ENCODE measurements around the gene LCN15.
"Not testable (repeated sequence)": the region's sequence is repeated elsewhere in the genome, so short reads cannot be mapped to it uniquely, and the experiment has no call there.

LCN15 gene

DNA sequence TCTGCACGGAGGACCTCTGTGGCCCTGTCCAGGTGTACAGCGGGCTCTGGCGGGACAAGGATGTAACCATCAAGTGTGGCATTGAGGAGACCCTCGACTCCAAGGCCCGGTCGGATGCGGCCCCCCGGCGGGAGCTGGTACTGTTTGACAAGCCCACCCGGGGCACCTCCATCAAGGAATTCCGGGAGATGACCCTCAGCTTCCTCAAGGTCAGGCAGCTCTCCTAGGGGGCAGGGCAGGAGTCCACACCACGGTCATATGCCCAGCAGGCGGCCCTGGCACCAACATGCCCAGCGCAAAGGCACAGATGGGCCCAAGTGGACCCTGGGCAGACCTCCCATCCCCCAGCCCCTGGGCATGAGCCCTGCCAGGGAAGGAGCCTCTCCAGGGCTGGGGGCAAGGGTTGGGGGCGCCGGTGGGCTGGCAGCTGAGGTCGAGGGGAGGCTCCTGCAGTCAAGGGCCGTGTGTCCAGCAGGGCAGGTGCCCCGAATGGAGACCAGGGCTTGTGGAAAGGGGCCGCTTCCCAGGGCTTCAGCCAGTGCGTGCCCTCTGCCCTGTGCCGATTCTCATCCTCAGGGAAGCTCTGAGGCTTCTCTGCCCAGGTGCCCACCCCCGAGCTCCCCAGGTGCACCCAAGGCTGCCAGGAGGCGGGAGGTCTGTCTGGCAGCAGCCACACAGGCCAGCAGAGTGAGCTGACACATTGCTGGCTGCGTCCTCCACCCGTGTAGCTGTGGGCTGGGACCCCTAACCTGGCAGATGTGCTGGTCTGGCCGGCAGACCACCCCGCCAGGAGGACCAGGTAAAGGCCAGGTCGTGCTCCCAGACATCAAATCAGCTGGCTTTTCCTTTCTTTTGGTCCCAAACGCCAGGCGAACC is 42.0 kb downstream of the LCN15 start:
- DNase-seq (ENCODE audit: low read depth) = no peak

GRCh38 chr9:136721339-136722092 is 42.8 kb downstream of the LCN15 start:
- no peak for DNase-seq (ENCODE audit: low read depth)

- no peak for DNase-seq (ENCODE audit: low read depth)
Observed at GRCh38 chr9:136720898-136721338, 43.4 kb downstream of the LCN15 start.

DNA sequence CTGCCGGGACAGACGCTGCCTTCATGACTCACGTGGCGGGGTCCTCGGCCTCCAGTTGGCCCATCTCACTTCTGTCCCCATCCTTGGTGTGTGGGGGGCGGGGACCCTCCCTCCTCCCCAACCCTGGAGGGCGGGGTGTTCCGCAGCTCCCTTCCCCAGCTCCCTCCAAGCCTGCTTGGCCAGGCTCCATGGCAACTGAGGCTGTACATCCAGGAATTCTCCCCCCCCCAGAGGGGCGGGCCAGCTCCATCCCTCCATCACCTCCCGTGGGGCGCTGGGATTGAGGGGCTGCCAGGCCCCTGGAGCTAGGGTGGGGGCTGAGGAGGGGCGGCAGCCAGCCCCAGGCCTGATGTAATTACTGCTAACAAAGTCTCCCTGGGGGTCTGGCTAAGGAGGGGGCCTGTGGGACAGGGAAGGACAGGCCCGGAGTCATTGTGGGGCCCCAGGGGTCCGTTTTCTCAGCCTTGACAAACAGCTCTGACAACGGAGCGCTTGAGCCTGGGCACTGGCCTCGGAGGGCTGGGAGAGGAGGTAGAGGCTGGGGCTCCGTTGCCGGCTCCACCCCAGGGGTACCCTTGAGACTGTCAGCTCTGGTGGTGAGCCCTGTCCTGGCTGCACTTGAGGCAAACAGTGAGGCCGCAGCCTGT is 43.9 kb downstream of the LCN15 start:
- no peak for DNase-seq (ENCODE audit: low read depth)

DNA sequence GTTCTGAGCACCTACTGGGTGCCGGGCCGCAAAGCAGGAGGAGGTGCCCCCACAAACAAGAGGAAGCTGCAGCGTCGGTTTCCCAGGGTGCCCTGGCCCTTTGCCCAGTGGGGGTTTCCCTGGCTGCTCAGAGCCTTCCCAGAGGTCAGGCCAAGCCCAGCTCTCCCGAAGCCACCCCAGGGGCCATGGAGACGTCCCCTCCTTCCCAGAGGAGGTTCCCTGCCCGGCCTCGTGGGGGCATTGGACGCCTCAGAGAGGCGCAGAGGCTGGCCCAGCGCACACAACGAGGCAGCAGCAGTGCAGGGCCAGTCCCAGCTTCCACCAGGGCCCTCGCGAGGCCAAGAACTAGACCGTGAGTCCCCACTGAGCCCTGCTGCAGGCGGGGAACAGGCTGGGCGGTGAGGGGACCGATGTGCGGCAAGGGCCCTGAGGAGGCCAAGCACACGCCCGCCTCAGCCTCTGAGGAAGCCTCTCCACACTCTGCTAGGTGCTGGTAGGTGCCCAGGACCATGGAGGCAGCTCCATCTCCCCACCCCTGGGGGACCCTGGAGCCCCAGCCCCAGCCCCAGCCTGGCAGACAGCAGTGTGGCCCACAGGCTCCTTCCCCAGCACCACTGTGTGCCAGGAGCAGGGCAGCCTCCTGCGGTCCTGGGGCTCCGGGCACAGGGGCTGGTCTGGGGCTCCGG is 45.0 kb downstream of the LCN15 start:
- DNase-seq (ENCODE audit: low read depth) = no peak

GRCh38 chr9:136718345-136719194 is 45.7 kb downstream of the LCN15 start:
- DNase-seq (ENCODE audit: low read depth) = no peak

DNA sequence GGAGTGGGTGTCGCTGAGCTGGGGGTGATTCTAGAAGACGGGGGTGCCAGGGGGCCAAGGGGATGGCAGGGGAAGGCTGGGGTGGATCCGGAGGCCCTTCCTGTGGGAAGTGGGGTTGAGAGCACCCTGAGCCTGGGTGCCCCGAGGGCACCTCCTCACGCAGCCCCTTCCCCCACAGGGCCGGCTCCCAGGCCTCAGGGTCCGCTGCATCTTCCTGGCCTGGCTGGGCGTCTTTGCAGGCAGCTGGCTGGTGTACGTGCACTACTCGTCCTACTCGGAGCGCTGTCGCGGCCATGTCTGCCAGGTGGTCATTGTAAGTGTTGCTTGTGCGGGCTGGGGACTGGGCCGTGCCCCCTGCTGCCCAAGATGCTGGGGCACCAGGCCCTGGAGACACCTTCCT is 46.9 kb downstream of the LCN15 start:
- no peak for DNase-seq (ENCODE audit: low read depth)

DNA sequence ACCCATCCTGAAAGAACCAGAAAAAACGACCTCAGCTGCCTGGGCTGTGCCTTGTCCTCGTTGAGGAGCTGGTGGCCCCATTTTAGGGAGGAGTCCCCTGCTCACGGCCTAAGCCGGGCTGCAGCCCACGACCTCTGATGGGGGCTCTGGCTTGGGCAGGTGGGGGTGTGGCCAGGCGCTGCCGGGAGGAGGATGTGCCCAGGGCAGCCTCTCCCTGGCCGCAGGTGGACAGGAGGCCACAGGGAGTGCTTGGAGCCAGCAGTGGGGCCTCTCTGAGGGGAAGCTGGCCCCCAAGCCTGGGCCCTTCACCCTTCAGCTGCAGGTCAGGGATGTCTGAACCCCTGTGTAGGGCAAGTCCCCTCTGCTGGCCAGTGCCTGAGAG is 49.4 kb downstream of the LCN15 start:
- no peak for DNase-seq (ENCODE audit: low read depth)

DNA sequence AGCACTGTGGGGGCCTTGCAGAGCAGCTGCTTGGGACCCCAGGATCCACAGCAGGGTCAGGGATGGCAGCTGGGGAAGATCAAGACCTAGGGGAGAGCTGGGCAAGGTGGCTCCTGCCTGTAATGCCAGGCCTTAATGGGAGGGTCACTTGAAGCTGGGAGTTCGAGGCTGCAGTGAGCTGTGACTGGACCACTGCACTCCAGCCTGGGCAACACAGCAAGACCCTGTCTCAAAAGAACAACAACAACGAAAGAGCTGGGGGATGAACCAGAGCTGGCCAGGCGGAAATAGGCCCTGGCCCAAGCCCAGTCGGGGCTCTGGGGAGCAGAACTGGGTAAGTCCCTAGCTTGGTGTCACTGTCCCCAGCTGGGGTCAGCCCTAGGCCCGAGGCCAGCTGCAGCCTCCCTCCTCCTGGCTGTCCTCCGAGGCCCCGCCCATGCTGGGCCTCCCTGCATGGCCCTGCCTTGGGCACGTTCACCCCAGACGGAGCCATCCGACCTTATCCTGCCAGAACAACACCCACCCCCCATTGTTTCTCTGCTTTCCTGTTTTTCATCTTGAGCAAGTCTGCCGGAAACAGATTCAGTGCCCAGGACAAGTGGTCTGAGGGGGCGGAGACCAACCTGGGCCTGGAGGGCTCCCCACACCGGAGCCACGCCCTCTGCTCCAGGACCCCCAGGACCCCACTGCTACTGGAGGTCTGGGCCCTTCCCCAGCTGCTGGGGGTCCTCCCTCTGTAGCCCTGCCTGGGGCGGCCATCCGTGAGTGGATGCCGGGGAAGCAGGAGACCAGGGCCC is 50.0 kb downstream of the LCN15 start:
- DNase-seq (ENCODE audit: low read depth) = no peak

- DNase-seq (ENCODE audit: low read depth) = no peak
Observed at GRCh38 chr9:136713550-136713949, 50.8 kb downstream of the LCN15 start.

- no peak for DNase-seq (ENCODE audit: low read depth)
Observed at GRCh38 chr9:136712690-136713544, 51.4 kb downstream of the LCN15 start.

GRCh38 chr9:136711751-136712689 is 52.3 kb downstream of the LCN15 start, which contains the start of gene DIPK1B:
Gene DIPK1B, plus strand, starts transcription at chr9:136712572. Its CDS starts 94 bp downstream, at chr9:136712666.
- DNase-seq (ENCODE audit: low read depth) = no peak

GRCh38 chr9:136711219-136711648 is 53.1 kb downstream of the LCN15 start:
- DNase-seq (ENCODE audit: low read depth) = not testable (repeated sequence)

GRCh38 chr9:136710543-136710942 is 53.8 kb downstream of the LCN15 start:
- no peak for DNase-seq (ENCODE audit: low read depth)

Data from activated gamma-delta T cell treated with anti-CD3 and anti-CD28 coated beads, Interleukin-2, amount 50 U/mL, for 16 hours (primary cell).